Measurements from ENCODE around the gene FAM170B.

Gene FAM170B

DNA sequence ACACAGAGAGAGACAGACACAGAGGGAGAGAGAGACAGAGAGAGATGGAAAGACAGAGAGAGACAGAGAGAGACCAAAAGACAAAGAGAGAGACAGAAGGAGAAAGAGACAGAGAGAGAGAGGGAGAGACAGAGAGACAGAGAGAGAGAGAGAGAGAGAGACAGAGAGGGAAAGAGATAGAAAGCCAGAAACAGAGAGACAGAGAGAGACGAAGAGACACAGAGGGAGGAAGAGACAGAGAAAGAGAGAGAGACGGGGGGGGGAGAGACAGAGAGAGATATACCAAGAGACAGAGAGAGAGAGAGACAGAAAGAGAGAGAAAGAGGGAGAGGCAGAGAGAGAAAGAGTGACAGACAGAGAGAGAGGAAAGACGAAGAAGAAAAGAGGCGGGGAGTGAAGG is 28.7 kb downstream of the FAM170B start:
- H3K9me2 ChIP-seq (replicated peaks; ENCODE audit: control insufficient read depth, low read length) = no peaks in the 10 kb centered on the region
- no peaks in the 10 kb centered on the region for H3K4me1 ChIP-seq (ENCODE audit: control insufficient read depth, low read length)
- TF ChIP-seq, protein P1, sequence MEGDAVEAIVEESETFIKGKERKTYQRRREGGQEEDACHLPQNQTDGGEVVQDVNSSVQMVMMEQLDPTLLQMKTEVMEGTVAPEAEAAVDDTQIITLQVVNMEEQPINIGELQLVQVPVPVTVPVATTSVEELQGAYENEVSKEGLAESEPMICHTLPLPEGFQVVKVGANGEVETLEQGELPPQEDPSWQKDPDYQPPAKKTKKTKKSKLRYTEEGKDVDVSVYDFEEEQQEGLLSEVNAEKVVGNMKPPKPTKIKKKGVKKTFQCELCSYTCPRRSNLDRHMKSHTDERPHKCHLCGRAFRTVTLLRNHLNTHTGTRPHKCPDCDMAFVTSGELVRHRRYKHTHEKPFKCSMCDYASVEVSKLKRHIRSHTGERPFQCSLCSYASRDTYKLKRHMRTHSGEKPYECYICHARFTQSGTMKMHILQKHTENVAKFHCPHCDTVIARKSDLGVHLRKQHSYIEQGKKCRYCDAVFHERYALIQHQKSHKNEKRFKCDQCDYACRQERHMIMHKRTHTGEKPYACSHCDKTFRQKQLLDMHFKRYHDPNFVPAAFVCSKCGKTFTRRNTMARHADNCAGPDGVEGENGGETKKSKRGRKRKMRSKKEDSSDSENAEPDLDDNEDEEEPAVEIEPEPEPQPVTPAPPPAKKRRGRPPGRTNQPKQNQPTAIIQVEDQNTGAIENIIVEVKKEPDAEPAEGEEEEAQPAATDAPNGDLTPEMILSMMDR (IDR thresholded peaks at IDR 0.05; ENCODE audit: low read depth, low read length, poor library complexity, severe bottlenecking) = no peak
- TF ChIP-seq EZH2phosphoT487 (IDR thresholded peaks at IDR 0.05; ENCODE audit: borderline replicate concordance, low read length) = no peak
- H3K27ac ChIP-seq (ENCODE audit: low read depth, low read length) = no peak overlapping the region
- H3K36me3 ChIP-seq (ENCODE audit: control insufficient read depth, low read length) = no peaks in the 10 kb centered on the region
- H3K27me3 ChIP-seq (ENCODE audit: control insufficient read depth, low read length) = no peaks in the 10 kb centered on the region; the same call in 1 of the 2 replicates
- H3K9me3 ChIP-seq (ENCODE audit: control insufficient read depth, insufficient read depth, low read length) = no peaks in the 10 kb centered on the region
- H3K79me2 ChIP-seq (ENCODE audit: control insufficient read depth, low read length) = no peaks in the 10 kb centered on the region
- H4K20me1 ChIP-seq (ENCODE audit: control insufficient read depth, insufficient read depth, low read depth, low read length) = no peaks in the 10 kb centered on the region
- no peak overlapping the region for H3K4me3 ChIP-seq (ENCODE audit: low read length)
- no peaks in the 10 kb centered on the region for H3F3A ChIP-seq (ENCODE audit: control insufficient read depth, insufficient read depth)
- H3K4me2 ChIP-seq (ENCODE audit: low read length) = no peak overlapping the region

DNA sequence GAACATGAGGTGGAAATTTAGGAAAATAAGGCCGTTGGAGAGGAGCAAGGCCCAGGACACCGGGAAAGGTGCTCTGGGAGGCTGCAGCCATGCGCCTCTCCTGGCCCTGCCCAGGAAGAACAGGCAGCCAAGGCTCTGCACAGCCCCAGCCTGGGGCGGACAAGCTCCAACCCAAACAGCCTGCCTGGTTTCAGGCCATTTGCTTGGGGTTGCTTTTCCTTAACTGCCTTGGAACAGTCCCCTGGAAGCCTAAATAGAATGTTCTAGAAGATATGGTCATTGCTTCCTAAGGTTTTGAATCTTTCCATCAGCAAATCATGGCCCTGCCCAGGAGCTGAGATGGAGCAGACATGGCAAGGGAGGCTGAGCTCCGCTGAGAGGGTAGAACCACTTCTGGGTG is 29.5 kb downstream of the FAM170B start:
- Histone ChIP-seq H3K9me3 (ENCODE audit: control insufficient read depth, insufficient read depth, low read length) (no peaks in the 10 kb centered on the region), H3F3A (ENCODE audit: control insufficient read depth, insufficient read depth) (no peaks in the 10 kb centered on the region), H3K4me3 (ENCODE audit: low read length) (no peak overlapping the region), H4K20me1 (ENCODE audit: control insufficient read depth, insufficient read depth, low read depth, low read length) (no peaks in the 10 kb centered on the region), H3K9me2 (replicated peaks; ENCODE audit: control insufficient read depth, low read length) (no peaks in the 10 kb centered on the region), H3K36me3 (ENCODE audit: control insufficient read depth, low read length) (no peaks in the 10 kb centered on the region), H3K79me2 (ENCODE audit: control insufficient read depth, low read length) (no peaks in the 10 kb centered on the region), H3K27me3 (ENCODE audit: control insufficient read depth, low read length) (no peaks in the 10 kb centered on the region; the same call in 1 of the 2 replicates), H3K4me1 (ENCODE audit: control insufficient read depth, low read length) (no peaks in the 10 kb centered on the region), H3K27ac (ENCODE audit: low read depth, low read length) (no peak overlapping the region), H3K4me2 (ENCODE audit: low read length) (no peak overlapping the region)
- TF ChIP-seq, protein P1 (IDR thresholded peaks at IDR 0.05; ENCODE audit: low read depth, low read length, poor library complexity, severe bottlenecking) = no peak
- no peak for TF ChIP-seq EZH2phosphoT487 (IDR thresholded peaks at IDR 0.05; ENCODE audit: borderline replicate concordance, low read length)

DNA sequence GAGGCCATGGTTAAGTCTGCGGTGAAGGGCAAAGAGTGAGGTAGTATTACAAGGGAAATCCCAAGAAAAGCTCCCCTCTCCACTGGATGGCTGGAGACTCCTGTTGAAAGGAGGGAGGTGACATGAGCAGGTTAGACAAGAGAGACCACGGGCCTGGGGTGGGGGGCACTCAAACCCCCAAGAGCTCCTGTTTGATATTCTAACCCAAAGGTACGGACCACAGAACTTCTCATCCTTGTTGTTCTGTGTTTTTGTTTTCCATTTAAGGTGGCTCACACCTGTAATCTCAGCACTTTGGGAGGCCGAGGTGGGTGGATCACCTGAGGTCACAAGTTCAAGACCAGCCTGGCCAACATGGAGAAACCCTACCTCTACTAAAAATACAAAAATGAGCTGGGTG is 30.1 kb downstream of the FAM170B start:
- Histone ChIP-seq H3K9me2 (replicated peaks; ENCODE audit: control insufficient read depth, low read length) (no peaks in the 10 kb centered on the region), H3K36me3 (ENCODE audit: control insufficient read depth, low read length) (no peaks in the 10 kb centered on the region), H3K4me2 (ENCODE audit: low read length) (no peak overlapping the region), H3F3A (ENCODE audit: control insufficient read depth, insufficient read depth) (no peaks in the 10 kb centered on the region), H3K27ac (ENCODE audit: low read depth, low read length) (no peak overlapping the region), H3K4me3 (ENCODE audit: low read length) (no peak overlapping the region), H3K27me3 (ENCODE audit: control insufficient read depth, low read length) (no peaks in the 10 kb centered on the region; the same call in 1 of the 2 replicates), H4K20me1 (ENCODE audit: control insufficient read depth, insufficient read depth, low read depth, low read length) (no peaks in the 10 kb centered on the region), H3K79me2 (ENCODE audit: control insufficient read depth, low read length) (no peaks in the 10 kb centered on the region), H3K9me3 (ENCODE audit: control insufficient read depth, insufficient read depth, low read length) (no peaks in the 10 kb centered on the region), H3K4me1 (ENCODE audit: control insufficient read depth, low read length) (no peaks in the 10 kb centered on the region)
- no peak for TF ChIP-seq EZH2phosphoT487 (IDR thresholded peaks at IDR 0.05; ENCODE audit: borderline replicate concordance, low read length)

DNA sequence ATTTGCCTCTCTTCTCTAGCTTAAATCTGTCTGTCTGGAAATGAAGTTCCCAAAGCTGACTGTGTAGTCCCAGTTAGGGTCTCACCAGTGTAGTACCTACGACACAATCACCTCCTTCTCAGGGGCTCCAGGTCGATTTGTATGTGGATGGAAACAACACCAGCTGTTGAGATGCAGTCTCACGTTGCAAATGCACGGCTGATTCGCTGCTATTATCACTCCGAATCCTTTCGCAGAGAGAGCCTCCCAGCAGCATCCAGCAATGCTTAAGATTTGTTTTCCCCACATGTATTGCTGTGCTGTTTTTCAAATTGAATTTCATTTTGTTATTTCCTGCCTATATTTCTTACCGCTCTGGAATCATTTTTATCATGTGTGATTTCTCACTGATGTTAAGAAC is 34.8 kb downstream of the FAM170B start:
- Histone ChIP-seq H3K79me2 (ENCODE audit: control insufficient read depth, low read length) (no peaks in the 10 kb centered on the region), H3F3A (ENCODE audit: control insufficient read depth, insufficient read depth) (no peaks in the 10 kb centered on the region), H3K36me3 (ENCODE audit: control insufficient read depth, low read length) (no peaks in the 10 kb centered on the region), H4K20me1 (ENCODE audit: control insufficient read depth, insufficient read depth, low read depth, low read length) (no peaks in the 10 kb centered on the region), H3K9me2 (replicated peaks; ENCODE audit: control insufficient read depth, low read length) (no peaks in the 10 kb centered on the region), H3K27me3 (ENCODE audit: control insufficient read depth, low read length) (no peaks in the 10 kb centered on the region; the same call in 1 of the 2 replicates), H3K4me1 (ENCODE audit: control insufficient read depth, low read length) (no peaks in the 10 kb centered on the region), H3K27ac (ENCODE audit: low read depth, low read length) (no peak overlapping the region), H3K4me2 (ENCODE audit: low read length) (no peak overlapping the region), H3K9me3 (ENCODE audit: control insufficient read depth, insufficient read depth, low read length) (no peaks in the 10 kb centered on the region), H3K4me3 (ENCODE audit: low read length) (no peak overlapping the region)
- TF ChIP-seq EZH2phosphoT487 (IDR thresholded peaks at IDR 0.05; ENCODE audit: borderline replicate concordance, low read length) = no peak
- TF ChIP-seq, protein P1 (IDR thresholded peaks at IDR 0.05; ENCODE audit: low read depth, low read length, poor library complexity, severe bottlenecking) = no peak
